K562 (cell line): ENCODE measurements around the gene EDEM2. TPM values are rescaled to one million over a fixed set of nuclear protein-coding genes. Genes with fewer than 3 reads are reported as not detected.
A peak's percentile ranks its signal among the peaks of the same experiment; 100 is the strongest.

ENCODE experiments used
- ARNT ChIP-seq, 2 experiments: fragments of 450-650 bp; IDR thresholded peaks; 2 replicates each; pipeline ENCODE4 v1.6.1; 2016; ENCODE audit warnings: mild to moderate bottlenecking in 1 of 2
- ATF4 ChIP-seq: fragments of 450-650 bp; formaldehyde crosslinking; IDR thresholded peaks from 2 replicates; pipeline ENCODE4 v1.4.0; 2022; ENCODE audit warnings: mild to moderate bottlenecking, moderate library complexity
- ELF4 ChIP-seq: fragments of 450-650 bp; formaldehyde crosslinking; IDR thresholded peaks from 2 replicates; pipeline ENCODE4 v1.4.0; 2022; ENCODE audit warnings: missing genetic modification characterization
- ELK1 ChIP-seq: sonication (generic); formaldehyde crosslinking; IDR thresholded peaks from 2 replicates; pipeline ENCODE4 v1.8.1; 2022; ENCODE audit warnings: missing genetic modification reagents
- FOXP4 ChIP-seq: sonication (generic); formaldehyde crosslinking; IDR thresholded peaks from 2 replicates; pipeline ENCODE4 v1.8.0; 2022; ENCODE audit warnings: mild to moderate bottlenecking, missing genetic modification reagents, borderline replicate concordance
- LCOR ChIP-seq: sonication (generic); formaldehyde crosslinking; IDR thresholded peaks from 2 replicates; pipeline ENCODE4 v1.8.0; 2022; ENCODE audit warnings: mild to moderate bottlenecking, missing genetic modification reagents
- MNT ChIP-seq, 2 experiments: fragments of 450-650 bp; conservative IDR thresholded peaks; 2 replicates each; pipeline ENCODE4 v1.6.1; 2017; ENCODE audit warnings: mild to moderate bottlenecking in 2 of 2, moderate library complexity in 2 of 2
- PHB2 ChIP-seq: fragments of 450-650 bp; IDR thresholded peaks from 2 replicates; pipeline ENCODE4 v1.6.1; 2017; ENCODE audit warnings: low read depth
- PREB ChIP-seq: sonication (generic); formaldehyde crosslinking; IDR thresholded peaks from 2 replicates; pipeline ENCODE4 v1.8.1; 2023; ENCODE audit warnings: mild to moderate bottlenecking, missing genetic modification reagents
- PRPF4 ChIP-seq: fragments of 200-400 bp; formaldehyde crosslinking; IDR thresholded peaks from one replicate; pipeline ENCODE4 v1.6.1; 2017; ENCODE audit warnings: low read length, low read depth, mild to moderate bottlenecking; ENCODE audit not compliant: insufficient read depth, poor library complexity, severe bottlenecking
- SMARCC2 ChIP-seq: fragments of 450-650 bp; IDR thresholded peaks from 2 replicates; pipeline ENCODE4 v1.6.1; 2017; ENCODE audit warnings: antibody characterized with exemption, moderate library complexity, mild to moderate bottlenecking, low read depth
- SOX6 ChIP-seq: fragments of 450-650 bp; IDR thresholded peaks from 2 replicates; pipeline ENCODE4 v1.6.1; 2014; ENCODE audit warnings: mild to moderate bottlenecking
- TEAD1 ChIP-seq, 2 experiments: fragments of 450-650 bp in 1 of 2; sonication (generic) in 1 of 2; formaldehyde crosslinking; IDR thresholded peaks; 2 replicates each; pipeline versions ENCODE4 v1.4.0 to v1.8.0; 2020 to 2022; ENCODE audit warnings: mild to moderate bottlenecking in 2 of 2, missing genetic modification reagents in 1 of 2
- ZNF197 ChIP-seq: fragments of 200-800 bp; sonication (Bioruptor generic); IDR thresholded peaks from 2 replicates; pipeline ENCODE4 v1.6.1; 2016; ENCODE audit warnings: low read depth, missing genetic modification characterization, missing compliant biosample characterization
- ZNF282 ChIP-seq: sonication (generic); formaldehyde crosslinking; IDR thresholded peaks from 2 replicates; pipeline ENCODE4 v1.8.1; 2023; ENCODE audit warnings: missing genetic modification reagents
- ZNF518B ChIP-seq: fragments of 250-450 bp; sonication (Bioruptor Pico); IDR thresholded peaks from 2 replicates; pipeline ENCODE4 v1.5.0; 2021; ENCODE audit warnings: mild to moderate bottlenecking, moderate library complexity
- ZNF766 ChIP-seq: fragments of 200-800 bp; sonication (Bioruptor generic); conservative IDR thresholded peaks from 2 replicates; pipeline ENCODE4 v1.6.1; 2016; ENCODE audit warnings: missing genetic modification characterization, missing compliant biosample characterization
- polyA plus RNA-seq, 8 experiments: library from polyadenylated mRNA; depleted of rRNA in 4 of 8; stranded (reverse) in 5 of 8; unstranded in 3 of 8; fragments of >200 nt; fragmentation: Nextera tagmentation in 2 of 8; fragmentation: Illumina TruSeq in 1 of 8; extraction: Ambion mirVana in 2 of 8; extraction: Trizol in 1 of 8; gene quantifications; 2 replicates each; pipeline versions ENCODE4 v1.2.1 to v1.2.3, GENCODE V29; 2011 to 2014; ENCODE audit warnings: inconsistent platforms in 1 of 8, missing spikeins in 1 of 8
- total RNA-seq, 7 experiments: library from RNA; depleted of rRNA in 6 of 7; stranded (reverse); fragments of >200 nt in 6 of 7; fragmentation: Illumina TruSeq in 2 of 7; extraction: Trizol in 2 of 7; gene quantifications; 2 replicates each; pipeline versions ENCODE4 v1.2.1 to v1.2.3, GENCODE V29; 2011 to 2021; ENCODE audit warnings: low replicate concordance in 1 of 7

EDEM2 gene
- total and polyA plus RNA-seq, 9 of the 15 experiments (the other 6 are each of a cell fraction or from before 2014, with no cell fraction given) = 6.9 to 11.0 (median 9.7) TPM

GRCh38 chr20:35146920-35147574, at the start of gene EDEM2 (continued):
- TF ChIP-seq ATF4 (CRISPR knock-in tag) (no peak), PRPF4 (no peak), PREB (CRISPR knock-in tag) (0 out of 2 replicates have a peak, but pooled peaks have one; percentile 41), ZNF518B (CRISPR knock-in tag) (no peak), SMARCC2 (no peak), ZNF282 (CRISPR knock-in tag) (peak; percentile 61; the same call in 1 of the 2 replicates), TEAD1 (CRISPR knock-in tag; IDR thresholded peaks at IDR 0.05) (no peak), PHB2 (no peak), SOX6 (peak; percentile 8; the same call in 1 of the 2 replicates), ELF4 (CRISPR knock-in tag) (peak; percentile 80), ZNF766 (CRISPR knock-in tag) (peak; percentile 46; the same call in 1 of the 2 replicates), FOXP4 (CRISPR knock-in tag) (no peak), ZNF197 (peak; percentile 34; the same call in 1 of the 2 replicates), LCOR (CRISPR knock-in tag) (peak; percentile 81; the same call in 1 of the 2 replicates), ELK1 (CRISPR knock-in tag) (no peak), ARNT (IDR thresholded peaks at IDR 0.05) (no peak), MNT (conservative IDR thresholded peaks at IDR 0.05) (peak; percentile 75 to 86)
